Measurements from ENCODE around the gene ATE1.

DNA sequence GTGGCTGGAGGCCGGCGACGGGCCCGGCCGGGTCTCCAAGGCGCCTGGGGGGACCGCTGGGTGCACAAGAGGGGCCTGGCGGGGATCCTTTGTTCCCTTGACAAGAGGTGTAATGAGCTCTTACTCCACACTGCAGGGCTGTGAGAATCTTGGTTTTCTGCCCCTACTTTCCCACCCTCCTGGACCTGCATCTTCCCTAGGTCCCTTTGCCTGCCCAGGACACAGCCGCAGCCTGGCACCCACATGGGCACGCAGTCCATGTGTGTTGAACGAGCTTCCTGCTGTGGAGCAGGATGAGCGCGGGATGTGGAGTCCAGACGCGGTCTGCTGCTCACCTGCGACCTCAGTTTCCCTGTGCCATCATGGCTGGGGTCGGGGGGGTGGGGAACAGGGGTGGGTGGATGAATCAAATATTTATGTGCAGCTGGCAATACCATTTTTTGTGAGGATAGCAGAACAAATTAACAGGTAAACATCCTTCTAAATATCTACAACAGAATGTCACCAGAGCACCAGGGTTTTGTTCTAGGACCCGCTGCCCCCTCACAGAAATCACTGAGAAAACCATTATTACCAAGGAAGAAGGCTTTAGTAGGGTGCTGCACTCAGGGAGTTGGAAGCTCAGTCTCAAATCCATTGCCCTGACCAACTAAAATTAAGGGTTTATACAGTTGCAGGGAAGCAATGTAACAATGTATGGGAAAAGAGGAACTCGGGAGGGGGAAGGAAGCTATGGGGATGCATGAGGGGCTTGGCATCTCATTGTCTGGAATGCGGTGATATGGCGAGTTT, 47.7 kb upstream of the ATE1 start:
- TF ChIP-seq CTCF (IDR thresholded peaks at IDR 0.05) (peak in 9 of 12 donors; percentile 2 to 88 (median 72)), POLR2A (IDR thresholded peaks at IDR 0.05) (no peak)

All from heart left ventricle (tissue), 13 donors.